Stimulated activated CD8-positive, alpha-beta memory T cell treated with anti-CD3 and anti-CD28 coated beads, Interleukin-15, amount 100 ng/mL, for 4 hours (primary cell): ENCODE measurements around the gene GNMT.
A peak's percentile ranks its signal among the peaks of the same experiment; 100 is the strongest.

ENCODE experiments used
- DNase-seq, 2 donors: peaks; one replicate each; pipeline ENCODE4 v3.0.0-alpha.2; 2020; ENCODE audit warnings: low read depth in 2 of 2

The GNMT gene

DNA sequence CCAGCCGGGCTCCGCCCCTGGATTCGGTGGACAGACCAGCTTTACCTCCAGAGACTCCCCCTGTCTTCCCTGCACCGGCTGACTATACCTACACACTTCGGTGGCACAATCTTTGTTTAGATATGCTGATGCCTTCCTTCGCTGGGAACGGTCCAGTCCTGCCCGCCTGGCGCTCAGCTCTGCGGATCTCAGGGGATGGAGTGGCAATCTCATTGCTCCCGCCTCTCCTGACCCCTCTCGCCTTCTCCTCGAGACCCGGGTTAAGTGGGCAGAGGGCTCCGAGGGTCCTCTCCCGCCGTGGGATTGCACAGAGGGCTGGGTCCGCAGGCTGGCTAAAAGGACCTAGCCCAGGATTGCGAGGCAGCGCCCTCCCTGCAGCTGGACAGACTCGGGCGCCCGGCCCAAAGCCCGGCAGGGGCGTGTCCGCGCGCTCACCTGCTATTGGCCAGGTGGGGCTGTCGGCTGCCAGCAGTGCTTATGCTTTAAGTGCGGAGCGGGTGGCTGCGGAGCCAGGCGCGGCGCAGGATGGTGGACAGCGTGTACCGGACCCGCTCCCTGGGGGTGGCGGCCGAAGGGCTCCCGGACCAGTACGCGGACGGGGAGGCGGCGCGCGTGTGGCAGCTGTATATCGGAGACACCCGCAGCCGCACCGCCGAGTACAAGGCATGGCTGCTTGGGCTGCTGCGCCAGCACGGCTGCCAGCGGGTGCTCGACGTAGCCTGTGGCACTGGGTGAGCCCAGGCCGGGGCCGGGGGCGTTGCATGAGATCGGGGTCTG is at the start of gene GNMT:
GNMT (plus strand) TSS at position 512 of the 777 bp plus-strand sequence; CDS start at position 526, 14 bp downstream.
- DNase-seq = no peak

DNA sequence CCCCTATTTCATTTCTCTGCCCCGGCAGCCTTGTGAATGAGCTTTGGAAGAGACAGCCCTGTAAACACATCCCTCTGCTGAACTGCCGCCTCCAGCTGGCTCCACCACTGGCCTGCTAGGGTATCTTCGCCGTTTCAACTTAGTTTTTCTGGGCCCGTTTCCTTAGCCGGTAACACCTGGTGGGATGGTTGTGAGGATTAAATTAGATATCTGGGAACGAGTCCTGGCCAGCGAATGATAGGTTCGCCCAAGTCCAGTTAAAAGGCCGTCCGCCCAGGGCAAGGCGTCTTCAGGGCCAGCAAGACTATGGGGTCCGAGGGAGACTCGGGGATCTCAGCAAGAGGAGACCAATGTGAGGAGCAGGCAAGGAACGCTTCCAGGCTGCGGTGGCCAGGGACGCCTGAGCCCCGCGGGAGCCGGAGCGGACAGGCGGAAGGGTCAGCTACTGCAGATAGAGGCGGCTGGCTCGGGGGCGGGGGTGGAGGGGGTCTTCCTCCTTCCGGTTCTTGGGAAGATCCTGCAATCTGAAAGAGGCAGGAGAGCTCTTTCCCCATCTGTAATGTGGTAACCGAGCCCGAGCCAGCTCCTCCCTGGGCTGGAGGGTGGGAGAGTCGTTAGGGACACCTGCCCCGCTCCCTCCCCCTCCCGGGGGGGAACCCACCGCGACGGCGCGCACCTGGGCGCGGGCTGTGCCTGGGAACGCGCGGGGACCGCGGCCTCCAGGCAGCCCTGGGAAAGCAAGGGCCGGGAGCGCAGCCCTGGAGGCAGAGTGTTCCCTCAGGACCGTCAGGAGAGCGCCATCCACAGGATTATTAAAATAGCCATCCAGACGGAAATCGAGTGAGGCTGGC is 49.2 kb upstream of the GNMT start:
- DNase-seq = no peak

DNA sequence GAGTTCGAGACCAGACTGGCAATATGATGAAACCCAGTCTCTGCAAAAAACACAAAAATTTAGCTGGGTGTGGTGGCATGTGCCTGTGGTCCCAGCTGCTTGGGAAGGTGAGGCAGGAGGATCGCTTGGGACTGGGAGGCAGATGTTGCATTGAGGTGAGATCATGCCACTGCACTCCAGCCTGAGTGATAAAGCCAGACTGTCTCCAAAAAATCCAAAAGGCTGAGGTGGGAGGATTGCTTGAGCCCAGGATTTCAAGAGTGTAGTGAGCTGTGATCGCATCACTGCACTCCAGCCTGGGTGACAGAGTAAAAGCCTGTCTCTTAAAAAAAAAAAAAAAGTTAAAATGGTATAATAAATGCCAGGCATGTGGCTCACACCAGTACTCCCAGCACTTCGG is 46.0 kb upstream of the GNMT start:
- no peak for DNase-seq

DNA sequence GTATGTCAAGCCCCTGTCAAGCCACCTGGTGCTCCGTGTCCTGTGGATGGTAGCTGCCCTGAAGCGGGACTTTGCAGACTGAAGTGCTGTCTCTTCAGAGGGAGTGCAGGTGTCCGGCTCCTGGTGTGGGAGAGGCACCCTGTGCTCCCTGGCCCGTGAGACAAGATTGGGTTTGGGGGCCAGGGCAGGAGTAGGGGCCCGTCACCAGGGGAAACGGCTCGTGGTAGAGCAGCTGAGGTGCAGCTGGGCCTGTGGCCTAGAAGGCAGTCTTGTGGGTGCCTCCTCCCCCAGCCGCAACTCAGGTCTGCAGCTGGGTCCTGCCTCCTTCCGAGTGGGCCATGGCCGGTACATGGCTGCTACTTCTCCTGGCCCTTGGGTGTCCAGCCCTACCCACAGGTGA is 44.8 kb upstream of the GNMT start, which contains the start of gene PTCRA:
PTCRA (plus strand) TSS at position 322 of the 400 bp plus-strand sequence; CDS start at position 339, 17 bp downstream.
- DNase-seq = no peak

DNA sequence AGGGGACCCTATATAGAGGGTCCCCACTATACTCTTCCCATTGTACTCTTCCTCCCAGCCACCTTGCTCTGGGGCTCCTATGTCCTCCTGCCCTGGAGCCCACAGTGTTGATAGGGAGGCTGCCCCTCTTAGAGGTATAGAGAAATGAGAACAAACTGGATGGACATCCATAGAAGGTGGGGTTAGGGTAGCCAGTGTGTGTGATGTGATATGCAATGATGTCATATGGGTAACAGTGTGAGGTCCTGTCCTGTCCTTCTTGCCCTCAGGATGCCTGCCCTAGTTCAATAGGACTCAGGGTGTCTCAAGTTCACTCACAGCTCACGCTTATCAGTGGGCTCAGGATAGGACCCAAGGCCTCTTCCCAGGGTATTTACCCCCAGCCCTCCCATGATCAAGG is 44.3 kb upstream of the GNMT start:
- no peak for DNase-seq

DNA sequence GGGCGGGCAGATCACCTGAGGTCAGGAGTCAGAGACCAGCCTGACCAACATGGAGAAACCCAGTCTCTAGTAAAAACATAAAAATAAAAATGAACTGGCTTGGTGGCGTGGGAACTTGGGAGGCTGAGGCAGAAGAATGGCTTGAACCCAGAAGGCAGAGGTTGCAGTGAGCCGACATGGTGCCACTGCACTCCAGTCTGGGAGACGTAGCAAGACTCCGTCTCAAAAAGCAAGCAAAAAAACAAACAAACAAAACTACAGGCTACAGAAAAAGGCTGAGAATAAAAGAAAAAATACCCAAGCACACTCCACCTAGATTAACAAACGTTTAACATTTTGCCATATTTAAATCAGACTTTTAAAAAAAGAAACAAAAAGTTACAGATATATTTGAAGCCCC is 38.8 kb upstream of the GNMT start:
- no peak for DNase-seq

DNA sequence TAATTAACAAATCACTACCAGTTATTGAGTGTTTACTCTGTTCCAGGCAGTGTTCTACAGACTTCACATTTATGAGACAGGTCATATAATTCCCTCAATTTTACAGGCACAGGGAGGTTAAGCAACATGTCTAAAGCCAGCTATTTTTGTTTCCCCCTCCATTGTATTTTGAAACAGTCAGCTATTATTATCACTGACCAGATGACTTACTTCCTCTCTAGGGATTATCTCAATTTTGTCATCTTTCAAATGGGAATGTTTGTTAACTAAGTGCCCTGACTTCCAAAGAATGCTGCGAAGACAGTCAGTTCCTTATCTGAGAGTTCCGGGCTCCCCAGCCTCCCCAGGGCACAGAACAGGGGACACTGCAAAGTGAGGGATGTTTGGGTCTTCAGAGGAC is 36.9 kb upstream of the GNMT start:
- DNase-seq = no peak

DNA sequence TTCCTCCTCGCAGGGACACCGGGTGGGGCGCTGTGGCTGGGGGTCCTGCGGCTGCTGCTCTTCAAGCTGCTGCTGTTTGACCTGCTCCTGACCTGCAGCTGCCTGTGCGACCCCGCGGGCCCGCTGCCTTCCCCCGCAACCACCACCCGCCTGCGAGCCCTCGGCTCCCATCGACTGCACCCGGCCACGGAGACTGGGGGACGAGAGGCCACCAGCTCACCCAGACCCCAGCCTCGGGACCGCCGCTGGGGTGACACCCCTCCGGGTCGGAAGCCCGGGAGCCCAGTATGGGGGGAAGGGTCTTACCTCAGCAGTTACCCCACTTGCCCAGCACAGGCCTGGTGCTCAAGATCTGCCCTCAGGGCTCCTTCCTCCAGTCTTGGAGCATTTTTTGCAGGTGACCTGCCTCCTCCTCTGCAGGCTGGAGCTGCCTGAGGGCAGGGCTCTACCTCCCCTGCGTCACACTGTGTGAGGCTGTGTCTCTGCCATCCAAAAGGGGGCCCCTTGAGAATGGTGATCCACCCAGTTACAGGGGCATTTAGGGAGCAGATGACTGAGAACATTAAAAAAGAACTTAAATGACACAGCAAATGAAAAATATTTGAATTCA is 35.2 kb upstream of the GNMT start:
- no peak for DNase-seq

DNA sequence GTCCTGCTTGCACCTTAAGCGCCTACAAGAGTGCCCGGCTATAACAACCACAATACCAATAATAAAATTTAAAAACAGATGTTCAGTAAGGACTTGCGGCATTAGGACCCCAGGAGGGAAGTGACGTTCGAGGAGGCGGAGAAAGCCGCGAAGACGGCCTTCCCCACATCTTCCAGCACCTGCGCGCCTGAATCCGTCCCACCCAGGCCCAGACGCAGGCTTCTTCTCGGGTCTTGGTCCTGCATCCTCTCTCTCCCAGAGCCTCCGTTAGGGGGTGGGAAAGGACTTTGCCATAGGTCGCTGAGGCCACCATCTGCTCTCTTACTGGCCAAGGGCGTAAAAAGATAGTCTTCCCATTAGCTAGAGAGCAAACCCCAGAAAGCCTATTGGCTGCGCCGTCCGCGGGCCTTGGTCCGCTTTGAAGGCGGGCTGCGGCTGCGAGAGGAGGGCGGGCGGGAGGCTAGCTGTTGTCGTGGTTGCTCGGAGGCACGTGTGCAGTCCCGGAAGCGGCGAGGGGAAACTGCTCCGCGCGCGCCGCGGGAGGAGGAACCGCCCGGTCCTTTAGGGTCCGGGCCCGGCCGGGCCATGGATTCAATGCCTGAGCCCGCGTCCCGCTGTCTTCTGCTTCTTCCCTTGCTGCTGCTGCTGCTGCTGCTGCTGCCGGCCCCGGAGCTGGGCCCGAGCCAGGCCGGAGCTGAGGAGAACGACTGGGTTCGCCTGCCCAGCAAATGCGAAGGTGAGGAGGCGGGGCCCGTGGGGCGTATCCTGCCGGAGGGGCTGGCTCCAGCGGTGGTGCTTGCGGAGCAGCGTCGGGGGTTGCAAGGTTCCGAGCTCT is 31.4 kb upstream of the GNMT start, which contains the start of gene CNPY3:
CNPY3 (plus strand) TSS at position 495 of the 835 bp plus-strand sequence; CDS start at position 586, 91 bp downstream.
- peak; percentile 78 to 82 for DNase-seq

DNA sequence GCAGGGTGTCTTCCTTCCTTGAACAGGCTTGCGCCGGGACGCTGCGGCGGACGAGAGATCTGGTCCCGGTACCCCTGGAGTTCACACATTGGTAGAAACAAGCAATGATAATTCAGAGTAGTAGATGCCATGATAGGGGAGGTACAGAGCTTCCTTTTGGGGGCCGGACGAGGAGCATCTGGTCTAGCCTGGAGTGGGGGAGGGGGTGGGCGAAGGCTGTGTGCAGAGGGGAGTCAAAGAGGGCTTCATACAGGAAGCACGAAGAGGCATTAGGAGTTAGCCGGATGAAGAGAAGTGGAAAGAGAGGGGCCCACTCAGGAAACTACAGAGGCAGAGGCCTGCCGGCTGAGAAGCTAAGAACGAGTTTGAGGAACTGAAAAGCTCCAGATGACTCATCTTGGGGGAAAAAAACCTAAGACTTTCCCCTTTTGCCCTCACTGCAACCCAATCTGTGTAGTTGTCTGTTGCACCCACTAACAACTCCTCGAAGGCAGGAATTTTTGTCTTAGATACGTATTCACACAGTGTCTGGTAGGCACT is 30.7 kb upstream of the GNMT start:
- peak; percentile 38 to 43 for DNase-seq

DNA sequence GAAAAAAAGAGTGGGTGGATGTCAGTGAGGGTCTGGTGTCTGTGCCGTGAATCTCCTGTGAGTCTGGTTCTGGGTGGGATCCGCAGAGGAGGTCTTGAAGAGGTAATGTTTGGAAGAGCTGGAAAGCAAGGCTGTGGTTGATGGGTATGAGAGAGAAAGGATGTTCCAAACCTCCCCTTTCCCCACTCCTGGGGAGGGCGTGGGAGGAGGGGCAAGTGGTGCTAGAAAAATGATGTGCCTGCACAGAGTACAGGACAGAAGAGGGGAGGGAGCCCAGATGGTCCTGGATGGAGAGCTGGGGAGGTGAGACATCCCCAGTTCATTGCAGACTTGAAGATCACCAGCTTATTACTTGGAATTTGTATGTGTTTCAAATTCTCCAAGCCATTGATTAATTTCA is 28.1 kb upstream of the GNMT start:
- no peak for DNase-seq

DNA sequence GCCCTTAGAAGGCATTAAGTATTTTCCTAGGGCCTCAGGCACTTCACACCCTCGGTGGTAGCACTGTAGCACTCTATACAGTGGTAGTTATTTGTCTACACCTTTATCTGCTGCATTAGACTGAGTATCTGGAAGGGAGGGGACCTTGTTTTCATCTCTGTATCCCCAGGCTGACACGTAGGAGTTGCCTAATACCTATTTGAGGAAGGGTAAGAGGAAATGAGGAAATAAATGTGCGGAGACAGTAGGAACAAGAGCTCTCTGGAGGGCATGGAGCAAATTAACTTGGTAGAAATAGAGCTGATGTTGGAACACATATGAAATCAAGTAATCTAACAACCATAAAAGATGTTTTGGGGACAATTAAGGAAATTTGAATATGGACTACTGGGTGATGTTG is 27.3 kb upstream of the GNMT start:
- DNase-seq = no peak

DNA sequence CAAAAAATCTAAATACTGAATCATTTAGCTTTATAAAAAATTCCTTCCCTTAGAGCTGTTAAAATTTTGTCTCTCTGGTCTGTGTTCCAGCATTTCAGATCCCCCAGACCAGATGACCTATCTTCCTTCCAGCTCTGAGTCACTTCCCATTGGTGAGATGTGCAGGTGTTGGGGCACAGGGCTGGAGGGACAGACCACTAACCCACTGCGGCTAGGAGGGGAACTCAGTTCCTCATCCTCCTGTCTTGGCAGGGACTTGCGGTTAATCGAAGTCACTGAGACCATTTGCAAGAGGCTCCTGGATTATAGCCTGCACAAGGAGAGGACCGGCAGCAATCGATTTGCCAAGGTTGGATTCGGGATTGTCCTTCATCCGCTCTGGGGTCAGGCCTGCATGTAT is 25.2 kb upstream of the GNMT start:
- DNase-seq = no peak

DNA sequence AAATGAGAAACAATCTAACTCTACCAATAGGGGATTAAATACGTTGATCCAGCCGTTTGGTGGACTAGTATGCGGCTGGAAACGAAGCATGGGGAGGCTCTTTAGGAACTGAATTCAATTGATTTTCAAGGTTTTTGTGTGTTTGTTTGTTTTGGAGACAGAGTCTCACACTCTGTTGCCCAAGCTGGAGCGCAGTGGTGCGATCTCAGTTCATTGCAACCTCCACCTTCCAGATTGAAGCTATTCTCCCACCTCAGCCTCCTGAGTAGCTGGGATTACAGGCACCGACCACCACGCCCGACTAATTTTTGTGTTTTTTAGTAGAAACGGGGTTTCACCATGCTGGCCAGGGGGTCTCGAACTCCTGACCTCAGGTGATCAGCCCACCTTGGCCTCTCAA is 24.2 kb upstream of the GNMT start:
- DNase-seq = no peak

DNA sequence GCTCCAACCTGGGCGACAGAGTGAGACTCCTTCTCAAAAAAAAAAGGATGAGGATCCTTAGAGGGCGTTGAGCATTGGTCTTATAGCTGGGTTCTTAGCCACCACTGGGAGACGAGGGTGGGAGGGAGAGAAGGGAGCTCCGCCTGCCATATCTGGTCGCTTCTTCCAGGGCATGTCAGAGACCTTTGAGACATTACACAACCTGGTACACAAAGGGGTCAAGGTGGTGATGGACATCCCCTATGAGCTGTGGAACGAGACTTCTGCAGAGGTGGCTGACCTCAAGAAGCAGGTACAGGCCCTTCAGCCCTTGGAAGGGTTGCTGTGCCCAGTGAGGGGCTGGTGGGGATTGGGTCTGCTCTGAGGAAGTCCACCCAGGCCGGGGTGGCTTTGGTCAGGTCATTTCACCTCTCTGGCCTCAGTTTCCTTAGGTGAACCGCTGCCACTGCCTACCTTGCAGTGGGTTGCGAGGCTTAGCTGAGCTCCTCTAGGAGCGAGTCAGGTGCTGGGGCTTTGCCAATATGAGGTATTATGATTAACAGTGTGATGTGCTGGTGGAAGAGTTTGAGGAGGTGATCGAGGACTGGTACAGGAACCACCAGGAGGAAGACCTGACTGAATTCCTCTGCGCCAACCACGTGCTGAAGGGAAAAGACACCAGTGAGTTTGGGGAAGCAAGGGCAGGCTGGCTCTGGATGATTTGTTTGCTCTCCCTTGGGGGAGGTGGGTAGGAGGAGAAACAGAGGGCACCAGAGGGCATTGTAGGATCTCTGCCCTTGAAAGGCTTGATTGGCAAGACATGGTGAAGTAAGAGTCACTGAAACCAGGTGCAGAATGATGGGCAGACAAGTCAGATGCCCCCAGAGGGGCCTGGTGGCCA is 22.8 kb upstream of the GNMT start:
- DNase-seq = no peak

DNA sequence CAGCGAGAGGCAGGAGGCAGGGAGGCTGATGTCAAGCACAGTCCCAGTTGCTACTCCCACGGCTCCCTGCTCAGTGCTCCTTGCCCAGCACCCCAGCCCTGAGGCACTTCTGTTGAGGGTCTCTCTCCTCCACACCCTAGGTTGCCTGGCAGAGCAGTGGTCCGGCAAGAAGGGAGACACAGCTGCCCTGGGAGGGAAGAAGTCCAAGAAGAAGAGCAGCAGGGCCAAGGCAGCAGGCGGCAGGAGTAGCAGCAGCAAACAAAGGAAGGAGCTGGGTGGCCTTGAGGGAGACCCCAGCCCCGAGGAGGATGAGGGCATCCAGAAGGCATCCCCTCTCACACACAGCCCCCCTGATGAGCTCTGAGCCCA is 22.1 kb upstream of the GNMT start:
- no peak for DNase-seq

DNA sequence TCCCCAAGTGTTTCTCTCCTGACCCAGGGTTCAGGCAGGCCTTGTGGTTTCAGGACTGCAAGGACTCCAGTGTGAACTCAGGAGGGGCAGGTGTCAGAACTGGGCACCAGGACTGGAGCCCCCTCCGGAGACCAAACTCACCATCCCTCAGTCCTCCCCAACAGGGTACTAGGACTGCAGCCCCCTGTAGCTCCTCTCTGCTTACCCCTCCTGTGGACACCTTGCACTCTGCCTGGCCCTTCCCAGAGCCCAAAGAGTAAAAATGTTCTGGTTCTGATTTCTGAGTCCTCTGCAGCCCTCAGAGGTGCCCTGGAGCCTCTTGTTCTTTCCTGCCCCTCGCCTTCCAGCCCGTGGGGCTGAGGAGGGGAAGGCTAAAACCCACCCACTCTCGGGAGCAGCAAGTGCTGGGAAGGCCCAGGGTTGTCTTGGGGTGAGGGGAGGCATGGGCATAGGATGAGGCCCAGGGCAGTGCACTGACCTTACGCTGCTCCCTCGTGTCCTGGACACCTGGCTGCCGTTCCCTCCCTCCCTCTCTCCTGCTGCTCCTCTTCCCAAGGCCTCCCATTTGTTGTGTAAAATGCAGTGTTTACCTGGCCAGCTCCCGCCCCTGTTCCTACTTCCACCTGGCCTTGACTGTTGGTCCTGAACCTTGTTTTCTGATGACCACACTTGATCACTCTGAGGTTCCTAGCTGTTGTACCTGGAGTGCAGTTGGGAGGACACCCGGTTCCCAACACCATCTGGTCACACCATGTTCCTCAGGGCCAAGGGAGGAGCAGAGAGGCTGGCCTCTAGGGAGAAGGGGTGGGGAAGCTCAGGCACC is 21.4 kb upstream of the GNMT start:
- DNase-seq = no peak

DNA sequence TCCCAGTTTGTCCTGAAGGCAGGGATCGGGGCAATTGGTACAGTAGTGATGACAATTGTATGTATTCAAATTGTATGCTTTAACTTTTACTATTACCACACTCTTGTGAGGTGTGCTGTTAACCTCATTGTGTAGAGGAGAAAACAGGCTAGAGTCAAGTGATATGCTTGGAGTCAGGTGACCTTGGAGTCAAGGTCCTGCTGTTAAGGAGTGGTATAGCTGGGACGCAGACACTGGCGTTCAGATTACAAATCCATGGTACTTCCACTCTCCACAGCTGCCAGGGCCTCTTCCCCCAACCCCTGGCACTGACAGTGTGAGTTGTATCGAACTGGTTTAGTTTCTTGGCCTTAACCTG is 20.8 kb upstream of the GNMT start:
- DNase-seq = no peak

DNA sequence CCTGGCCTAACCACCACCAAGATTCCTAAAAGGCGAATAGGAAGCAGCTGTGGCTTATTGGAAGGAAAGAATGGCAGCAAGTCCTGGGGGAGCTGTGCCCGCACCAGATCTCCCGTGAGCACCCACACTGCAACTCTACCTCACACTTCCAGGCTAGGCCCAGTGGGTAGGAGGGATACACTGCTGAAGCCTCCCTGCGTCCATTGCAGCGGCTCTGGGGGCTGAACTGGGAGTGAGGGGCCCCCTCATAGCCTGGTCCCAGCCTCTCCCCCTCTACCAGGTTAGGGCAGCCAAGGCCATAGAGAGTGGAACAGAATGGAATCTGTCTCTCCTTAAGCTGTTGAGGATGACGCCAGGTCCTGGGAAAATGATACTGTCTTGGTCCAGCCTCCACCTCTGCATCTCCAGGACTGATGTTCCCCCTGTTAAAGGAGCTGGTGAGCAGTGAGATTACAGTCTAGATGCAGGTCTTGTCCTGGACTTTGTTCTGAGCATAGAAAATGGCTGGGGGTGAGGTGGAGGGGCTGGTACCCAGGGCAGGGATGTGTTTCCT is 20.0 kb upstream of the GNMT start:
- DNase-seq = no peak
